Inferior parietal cortex (tissue), 1 donor: Measurements from ENCODE around the gene BRICD5.

Experiments
- DNase-seq: peaks from one replicate; pipeline ENCODE4 v3.0.0-alpha.2; 2016; ENCODE audit errors: extremely low spot score

BRICD5 gene

DNA sequence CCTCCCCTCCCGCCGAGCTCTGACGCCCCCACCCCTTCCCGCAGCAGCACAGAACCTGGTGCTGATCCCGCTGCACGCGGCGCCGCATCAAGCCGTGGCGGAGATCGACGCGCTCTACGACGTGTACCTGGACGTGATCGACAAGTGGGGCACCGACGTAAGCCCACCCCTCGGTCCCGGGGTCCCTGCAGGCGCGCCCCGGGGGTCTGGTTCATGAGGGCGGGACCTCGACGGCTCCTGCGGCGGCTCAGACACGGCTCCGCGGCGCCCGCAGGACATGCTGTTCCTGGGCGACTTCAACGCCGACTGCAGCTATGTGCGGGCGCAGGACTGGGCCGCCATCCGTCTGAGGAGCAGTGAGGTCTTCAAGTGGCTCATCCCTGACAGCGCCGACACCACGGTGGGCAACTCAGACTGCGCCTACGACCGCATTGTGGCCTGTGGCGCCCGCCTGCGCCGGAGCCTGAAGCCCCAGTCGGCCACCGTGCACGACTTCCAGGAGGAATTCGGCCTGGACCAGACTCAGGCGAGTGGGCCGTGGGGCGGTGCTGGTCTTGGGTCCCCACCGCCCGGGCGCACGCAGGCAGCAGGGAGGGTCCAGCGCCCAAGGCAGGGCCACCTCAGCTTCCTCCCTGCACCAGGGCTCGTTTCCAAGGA lies 27.0 kb upstream of the BRICD5 start:
- DNase-seq: no peak

DNA sequence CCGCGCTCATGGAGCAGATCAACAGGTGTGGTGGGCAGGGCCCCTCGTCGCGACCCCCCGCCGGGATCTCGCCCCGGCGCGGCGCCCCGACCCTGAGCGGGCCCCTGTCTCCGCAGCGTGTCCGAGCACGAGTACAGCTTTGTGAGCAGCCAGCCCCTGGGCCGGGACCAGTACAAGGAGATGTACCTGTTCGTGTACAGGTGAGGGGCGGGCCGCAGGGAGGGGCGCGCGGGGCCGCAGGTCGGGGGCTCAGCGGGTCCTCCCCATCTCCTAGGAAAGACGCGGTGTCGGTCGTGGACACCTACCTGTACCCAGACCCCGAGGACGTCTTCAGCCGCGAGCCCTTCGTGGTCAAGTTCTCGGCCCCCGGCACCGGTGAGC lies 26.4 kb upstream of the BRICD5 start:
- DNase-seq: no peak

DNA sequence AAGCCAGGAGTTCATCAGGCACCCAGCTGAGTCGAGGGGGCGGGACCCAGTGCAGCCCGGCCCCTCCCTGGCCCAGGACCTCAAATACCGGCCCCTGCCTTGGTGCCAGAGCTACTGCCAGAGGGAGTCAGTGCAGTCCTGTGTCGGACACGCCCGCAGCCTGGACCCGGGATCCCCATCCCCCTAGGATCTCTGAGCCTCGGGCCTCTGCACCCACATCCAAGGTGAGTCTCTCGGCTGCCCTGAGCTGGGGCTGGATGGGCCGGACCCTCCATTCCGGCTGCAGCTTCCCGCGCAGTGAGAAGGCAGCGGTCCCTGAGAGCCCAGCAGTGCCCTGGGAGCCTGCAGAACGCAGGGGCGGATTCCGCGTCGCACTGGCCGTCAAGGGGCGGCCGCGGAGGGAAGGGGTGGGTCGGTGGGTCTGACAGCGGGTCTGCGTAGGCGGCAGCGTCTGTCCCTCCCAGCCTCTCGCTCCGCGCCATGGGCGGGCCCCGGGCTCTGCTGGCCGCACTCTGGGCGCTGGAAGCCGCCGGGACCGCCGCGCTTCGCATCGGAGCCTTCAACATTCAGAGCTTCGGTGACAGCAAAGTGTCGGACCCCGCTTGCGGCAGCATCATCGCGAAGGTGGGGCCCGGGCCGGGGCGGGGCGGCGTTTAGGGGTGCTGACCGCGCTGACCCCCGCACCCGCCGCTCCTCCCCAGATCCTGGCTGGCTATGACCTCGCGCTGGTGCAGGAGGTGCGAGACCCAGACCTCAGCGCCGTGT lies 25.9 kb upstream of the BRICD5 start, which contains the start of gene DNASE1L2:
Gene DNASE1L2 (plus strand): TSS at position 108 of the 765 bp plus-strand sequence. CDS start 373 bp downstream, at position 481.
- no peak for DNase-seq

GRCh38 chr16:2235695-2236336 lies 25.2 kb upstream of the BRICD5 start:
- DNase-seq: no peak

DNA sequence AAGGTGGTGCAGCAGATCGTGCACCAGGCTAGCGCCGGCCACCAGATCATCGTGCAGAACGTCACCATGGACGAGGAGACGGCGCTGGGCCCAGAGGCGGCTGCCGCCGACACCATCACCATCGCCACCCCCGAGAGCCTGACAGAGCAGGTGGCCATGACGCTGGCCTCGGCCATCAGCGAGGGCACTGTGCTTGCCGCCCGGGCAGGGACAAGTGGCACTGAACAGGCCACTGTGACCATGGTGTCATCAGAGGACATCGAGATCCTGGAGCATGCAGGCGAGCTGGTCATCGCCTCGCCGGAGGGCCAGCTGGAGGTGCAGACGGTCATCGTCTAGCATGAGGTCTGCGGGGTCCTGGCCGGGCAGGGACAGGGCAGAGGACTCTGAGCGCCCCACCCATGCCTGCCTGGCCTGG lies 24.6 kb upstream of the BRICD5 start:
- no peak for DNase-seq

DNA sequence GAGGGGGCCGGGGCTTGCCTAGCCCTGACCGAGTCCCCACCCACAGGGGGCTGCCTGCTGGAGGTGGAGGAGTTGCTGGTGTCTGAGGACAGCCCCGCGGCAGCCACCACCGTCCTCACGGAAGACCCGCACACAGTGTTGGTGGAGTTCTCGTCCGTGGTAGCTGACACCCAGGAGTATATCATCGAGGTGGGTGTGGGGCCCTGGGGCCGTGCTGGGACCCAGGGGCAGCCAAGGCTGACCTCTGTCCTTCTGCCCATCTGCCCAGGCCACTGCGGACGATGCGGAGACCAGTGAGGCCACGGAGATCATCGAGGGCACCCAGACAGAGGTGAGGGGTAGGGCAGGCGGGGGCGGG lies 24.1 kb upstream of the BRICD5 start:
- no peak for DNase-seq

GRCh38 chr16:2233872-2234812 lies 23.5 kb upstream of the BRICD5 start:
- DNase-seq: no peak

- DNase-seq: no peak
These were observed 22.5 kb upstream of the BRICD5 start for GRCh38 chr16:2233046-2233775.

GRCh38 chr16:2232094-2232990 lies 21.7 kb upstream of the BRICD5 start:
- DNase-seq: no peak

- DNase-seq: no peak
These were observed 20.6 kb upstream of the BRICD5 start for GRCh38 chr16:2231016-2231931.

DNA sequence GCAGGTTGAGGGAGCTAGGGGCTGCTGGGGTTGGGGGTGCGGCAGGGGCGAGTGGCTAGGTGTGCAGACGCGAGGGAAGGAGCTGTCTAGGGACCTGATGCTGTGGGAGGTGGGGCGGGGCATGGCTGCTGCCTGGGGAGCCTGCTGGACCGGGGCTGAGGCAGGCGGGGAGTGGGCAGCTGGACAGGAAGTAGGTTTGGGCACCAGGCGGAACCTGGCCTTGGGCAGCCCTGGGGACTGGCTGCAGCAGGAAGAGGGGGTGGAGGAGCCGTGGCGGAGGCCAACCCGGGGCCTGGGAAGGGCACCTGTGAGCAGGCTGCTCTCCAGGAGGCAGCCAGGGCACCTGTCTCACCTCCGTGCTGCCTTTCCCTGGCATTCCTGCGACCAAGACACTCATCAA lies 19.7 kb upstream of the BRICD5 start:
- no peak for DNase-seq

GRCh38 chr16:2229632-2230250 lies 19.1 kb upstream of the BRICD5 start:
- no peak for DNase-seq

GRCh38 chr16:2229091-2229490 lies 18.4 kb upstream of the BRICD5 start:
- DNase-seq: no peak

- no peak for DNase-seq
These were observed 17.6 kb upstream of the BRICD5 start for GRCh38 chr16:2228161-2228824.

- no peak for DNase-seq
These were observed 16.3 kb upstream of the BRICD5 start for GRCh38 chr16:2226918-2227317.

- DNase-seq: no peak
These were observed 15.7 kb upstream of the BRICD5 start for GRCh38 chr16:2226245-2226793.

GRCh38 chr16:2223942-2224486 lies 13.4 kb upstream of the BRICD5 start:
- DNase-seq: peak; percentile 8
